Breast epithelium (tissue), 3 donors: ENCODE results near the gene TST.

Experiments
- CTCF ChIP-seq, 3 donors: fragments of 450-650 bp; IDR thresholded peaks; one replicate each; pipeline ENCODE4 v1.5.1; 2016 to 2017; ENCODE audit warnings: antibody characterized with exemption in 3 of 3, mild to moderate bottlenecking in 3 of 3, moderate library complexity in 3 of 3
- POLR2A ChIP-seq: fragments of 450-650 bp; IDR thresholded peaks from one replicate; pipeline ENCODE4 v1.6.1; 2016; ENCODE audit warnings: antibody characterized with exemption, mild to moderate bottlenecking, moderate library complexity

- TF ChIP-seq CTCF (IDR thresholded peaks at IDR 0.05) = no peak
- no peak for TF ChIP-seq POLR2A
Observed at GRCh38 chr22:37032134-37032534, 12.9 kb upstream of the TST start.
